GM18498 (cell line): ENCODE data around the gene PAX8.
"Not testable (repeated sequence)": the region's sequence is repeated elsewhere in the genome, so short reads cannot be mapped to it uniquely, and the experiment has no call there.

ENCODE experiments used
- ATAC-seq: cut with Tn5 transposase; IDR thresholded peaks from one replicate; pipeline ENCODE4 v1.9.1; 2021; ENCODE audit warnings: mild to moderate bottlenecking, moderate library complexity; ENCODE audit not compliant: unreplicated experiment

PAX8 gene

DNA sequence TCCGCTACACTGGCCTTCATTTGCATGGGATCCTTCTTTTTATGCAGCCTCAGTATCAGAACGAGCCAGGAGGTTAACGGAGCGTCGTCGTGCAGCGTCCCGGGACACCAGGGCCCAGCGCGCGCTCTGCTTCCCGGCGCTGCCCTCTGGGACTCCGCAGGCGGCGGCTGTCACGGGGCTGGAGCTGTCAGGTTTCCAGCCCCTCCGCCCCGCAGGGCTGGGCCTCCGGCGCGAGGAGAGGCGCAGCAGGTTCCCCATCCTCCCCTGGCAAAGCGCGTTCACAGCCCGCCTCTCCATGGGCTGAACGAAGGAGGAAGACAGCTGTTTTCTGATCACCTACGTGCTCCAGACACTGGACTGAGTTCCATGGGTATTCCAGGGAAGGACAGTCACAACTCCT lies 12.5 kb upstream of the PAX8 start:
- no peak for ATAC-seq

DNA sequence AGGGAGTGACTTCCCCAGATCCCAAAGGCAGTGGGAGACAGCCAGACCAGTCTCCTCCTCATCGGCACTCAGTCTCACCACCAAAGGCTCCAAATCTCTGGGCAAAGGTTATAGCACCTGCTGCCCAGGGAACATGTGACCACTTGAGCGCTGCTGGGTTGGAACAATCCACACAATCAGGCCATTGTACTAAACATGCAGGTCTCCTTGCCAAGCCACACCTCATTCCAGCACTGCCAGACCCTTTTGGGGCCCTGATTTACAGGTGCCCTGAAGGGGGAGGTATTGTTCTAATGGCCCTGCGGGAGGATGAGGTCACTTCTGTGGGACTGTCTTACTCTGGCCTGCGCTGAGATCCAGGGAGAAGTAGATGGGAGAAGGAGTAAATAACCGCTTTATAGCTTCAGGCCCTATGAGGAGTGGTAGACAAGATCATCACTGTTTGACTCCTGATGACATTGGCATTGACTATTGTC lies 10.0 kb upstream of the PAX8 start:
- ATAC-seq, result not testable (repeated sequence)

DNA sequence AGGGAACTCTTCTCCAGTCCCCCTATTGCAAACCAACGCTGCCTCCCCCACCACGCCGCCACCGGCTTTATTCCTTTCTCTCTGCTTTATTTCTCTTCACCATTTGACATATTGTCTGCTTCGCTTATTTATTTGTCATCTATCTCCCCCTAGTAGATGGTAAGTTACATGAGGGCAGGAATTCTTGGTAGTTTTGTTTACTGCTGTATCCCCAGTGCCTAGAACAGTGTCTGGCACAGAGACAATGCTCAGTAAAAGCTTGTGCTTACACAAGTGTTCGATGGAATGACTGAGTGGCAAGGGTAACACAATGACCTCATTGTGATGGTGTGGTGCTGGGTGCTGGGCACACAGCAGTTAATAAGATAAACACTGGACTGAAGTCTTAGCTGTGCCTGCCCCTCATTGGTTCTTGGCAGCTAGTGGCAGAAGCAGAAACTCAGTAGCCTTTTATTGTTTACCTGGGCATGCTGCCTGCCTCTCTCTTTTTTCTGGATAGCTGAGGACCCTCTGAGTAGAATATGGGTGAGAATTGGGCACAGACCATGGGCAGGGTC lies 9.5 kb upstream of the PAX8 start:
- ATAC-seq, result not testable (repeated sequence)

DNA sequence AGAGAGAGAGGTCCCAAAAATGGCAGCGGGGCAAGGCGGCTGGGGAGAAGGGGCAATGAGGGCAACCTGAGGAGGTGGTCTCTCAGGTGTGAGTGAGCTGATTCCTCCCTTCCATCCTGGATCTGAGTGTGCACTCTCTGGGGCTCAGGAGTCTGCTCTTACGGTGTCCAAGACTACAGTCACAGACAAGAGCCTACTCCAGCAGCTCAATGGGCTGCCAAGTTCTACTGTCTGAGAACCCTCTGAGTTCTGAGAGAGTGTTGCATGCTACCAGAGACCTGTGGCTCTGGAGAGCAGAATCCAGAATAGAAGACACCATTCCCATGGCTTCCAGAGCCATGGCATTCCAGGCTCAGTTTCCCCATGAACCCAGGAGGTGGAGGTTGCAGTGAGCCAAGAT lies 7.1 kb upstream of the PAX8 start:
- no peak for ATAC-seq

DNA sequence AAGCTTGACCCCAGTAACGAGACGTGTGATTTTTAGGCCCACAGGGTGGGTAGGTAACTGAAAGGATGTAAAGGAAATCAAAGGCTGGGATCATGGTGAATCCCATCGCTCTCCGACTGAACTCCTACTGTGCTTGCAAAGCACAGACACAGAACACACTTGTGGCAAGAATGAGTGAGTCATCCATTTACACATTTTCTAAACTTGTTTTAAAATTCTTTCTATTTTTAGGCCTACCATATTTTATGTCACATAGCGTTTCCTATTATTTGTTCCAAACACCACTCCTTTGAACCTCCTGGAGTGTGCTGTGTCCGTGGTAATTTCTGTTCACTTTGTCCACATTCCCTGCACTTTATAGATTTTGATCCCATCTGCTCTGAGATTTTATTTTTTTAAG lies 6.3 kb upstream of the PAX8 start:
- ATAC-seq, result not testable (repeated sequence)

DNA sequence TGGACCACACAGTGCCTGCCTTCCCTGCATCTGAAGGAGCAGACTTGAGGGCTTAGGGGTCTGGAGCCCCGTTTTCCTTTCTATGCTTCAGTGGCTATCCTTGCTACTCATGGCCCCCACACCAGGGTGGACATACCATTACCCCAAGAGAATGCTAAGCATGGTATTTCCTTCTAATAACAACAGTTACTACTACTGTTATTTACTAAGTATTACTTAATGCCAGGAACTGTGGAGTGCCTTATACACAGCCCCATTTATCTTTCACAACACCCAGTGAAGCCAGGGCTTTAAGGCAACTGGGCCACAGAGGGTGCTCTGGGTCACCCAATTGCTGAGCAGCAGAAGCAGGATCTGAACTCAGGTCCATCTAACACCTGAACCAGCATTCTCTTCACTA lies 5.8 kb upstream of the PAX8 start:
- no peak for ATAC-seq

DNA sequence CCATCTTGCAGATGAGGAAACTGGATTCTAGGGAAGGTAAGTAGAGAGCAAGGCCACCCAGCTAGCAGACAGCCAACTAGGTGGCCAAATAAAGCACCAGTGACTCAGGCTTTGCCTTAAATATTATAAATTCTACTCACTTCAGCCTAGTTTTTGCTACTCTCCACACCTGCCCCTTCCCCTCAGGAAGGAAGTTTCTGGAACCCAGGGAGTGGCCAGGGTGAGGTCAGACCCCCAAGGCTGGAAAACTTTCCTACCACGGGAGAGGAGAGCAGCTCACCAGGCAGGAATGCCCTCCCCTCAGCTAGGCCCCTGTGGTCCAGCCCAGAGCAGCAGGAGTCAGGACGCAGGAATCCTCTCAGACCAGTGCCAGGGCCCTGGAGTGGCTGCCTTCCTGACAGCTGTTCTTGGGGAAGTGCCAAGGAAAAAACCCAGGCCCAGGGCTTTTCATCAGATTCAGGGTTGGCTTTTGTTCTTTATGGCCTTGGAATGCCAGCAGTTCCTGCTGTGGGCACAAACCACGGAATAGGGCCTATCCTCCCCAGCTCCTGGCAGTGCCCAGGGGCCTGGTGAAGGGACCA lies 5.1 kb upstream of the PAX8 start:
- no peak for ATAC-seq

DNA sequence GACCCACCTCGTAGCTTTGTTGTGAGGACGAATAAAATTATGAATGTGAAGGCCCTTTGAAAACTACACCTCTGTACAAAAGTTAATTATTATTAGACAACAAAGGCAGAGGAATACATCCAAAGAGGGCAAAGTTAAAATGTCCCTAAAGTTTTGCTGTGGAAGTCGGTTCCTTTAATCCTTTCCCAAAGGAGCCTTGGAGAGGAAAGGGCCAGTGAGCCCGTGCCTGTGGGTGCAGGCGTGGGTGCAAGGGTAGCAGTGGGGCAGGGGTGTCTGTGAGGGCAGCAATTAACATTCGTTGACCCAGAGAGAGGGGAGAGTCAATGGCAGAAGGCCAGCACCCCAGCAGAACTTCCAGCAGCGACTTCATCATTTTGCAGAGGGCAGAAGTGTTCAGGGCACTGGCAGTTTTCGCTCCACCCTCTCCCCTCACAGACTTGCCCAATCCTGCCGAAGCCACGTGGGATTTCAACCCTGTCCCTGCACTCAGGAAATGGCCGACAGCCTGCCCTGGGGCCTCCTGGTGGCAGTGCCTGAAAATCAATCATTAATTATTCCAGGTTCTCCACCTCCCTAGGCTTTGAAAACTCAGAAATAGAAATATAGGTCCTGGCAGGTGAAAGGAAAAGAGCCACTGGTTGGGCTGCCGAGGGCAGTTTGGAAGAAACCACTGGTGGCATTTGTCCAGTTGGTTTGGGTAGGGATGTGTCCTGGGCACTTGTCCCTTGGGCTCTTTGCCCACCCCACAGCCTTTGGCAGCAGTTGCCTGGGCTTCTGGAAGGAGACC lies 4.2 kb upstream of the PAX8 start:
- no peak for ATAC-seq

DNA sequence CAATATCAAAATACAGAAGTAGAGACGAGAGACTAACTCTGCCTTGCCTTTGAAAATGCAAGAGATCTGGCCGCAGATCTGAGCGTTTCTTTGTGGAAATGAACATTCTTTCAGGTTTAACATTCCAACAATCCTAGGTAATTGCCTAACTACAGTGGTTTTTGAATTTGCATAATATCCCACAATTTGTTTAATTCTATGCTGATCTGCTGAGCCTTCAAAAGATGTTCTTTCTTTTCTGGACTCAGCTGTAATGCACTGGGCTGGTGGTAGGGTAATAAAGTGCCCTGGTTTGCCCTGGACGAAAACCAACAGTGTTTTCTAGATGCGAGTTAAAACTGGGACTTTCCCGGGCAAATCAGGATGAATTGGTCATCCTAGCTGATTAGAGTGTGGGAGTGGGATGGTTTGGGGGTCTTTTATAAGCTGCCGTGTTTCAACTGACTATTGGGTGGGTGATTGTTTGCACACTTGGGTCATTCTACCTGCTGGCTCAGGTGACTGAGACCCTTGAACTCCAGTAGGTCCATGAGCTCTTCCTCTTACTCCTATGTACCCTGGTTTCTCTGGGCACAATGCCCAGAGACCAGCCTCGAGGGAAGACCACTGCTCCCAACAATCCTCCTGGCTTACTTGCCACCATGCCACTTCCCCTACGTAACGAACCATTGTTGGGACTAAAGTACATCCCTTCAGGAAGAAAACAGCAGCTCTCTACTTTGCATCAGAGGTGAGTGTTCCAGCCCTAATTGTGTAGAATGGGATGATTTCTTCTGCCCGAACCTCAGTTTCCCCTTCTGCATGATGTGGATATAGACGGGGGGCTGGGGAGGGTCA lies 3.4 kb upstream of the PAX8 start:
- ATAC-seq, result no peak

DNA sequence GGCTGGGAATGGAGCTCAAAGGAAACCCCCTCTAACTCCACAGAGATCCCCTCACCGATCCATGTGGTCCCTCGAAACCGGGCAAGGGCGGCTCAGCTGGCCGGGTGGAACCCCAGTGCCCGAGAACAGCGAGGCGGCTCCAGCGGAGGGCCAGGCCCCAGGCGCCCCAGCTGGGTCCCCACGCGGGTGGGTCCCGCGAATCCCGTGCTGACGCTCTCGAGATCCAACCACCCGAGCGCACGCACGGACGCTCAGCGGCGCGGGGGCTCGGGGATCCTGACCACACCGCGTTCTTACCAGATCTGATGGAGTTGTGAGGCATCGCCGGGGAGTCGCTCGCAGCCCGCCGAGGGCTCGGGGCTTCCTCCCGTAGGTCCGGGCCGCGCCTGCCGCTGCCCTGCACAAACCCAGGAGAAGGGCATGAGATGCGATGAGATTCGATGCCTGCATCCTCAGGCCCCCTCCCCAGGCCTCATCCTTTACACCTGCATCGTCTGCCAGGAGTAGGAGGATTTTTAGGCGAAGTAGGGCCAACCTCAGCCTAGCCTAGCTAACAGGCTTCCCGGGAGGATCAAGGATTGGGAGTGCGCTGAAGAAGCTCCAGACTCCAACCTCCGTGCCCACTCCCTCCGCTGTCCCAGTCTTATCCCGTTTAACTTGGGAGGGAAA lies 514 bp downstream of the PAX8 start:
- ATAC-seq, result no peak

DNA sequence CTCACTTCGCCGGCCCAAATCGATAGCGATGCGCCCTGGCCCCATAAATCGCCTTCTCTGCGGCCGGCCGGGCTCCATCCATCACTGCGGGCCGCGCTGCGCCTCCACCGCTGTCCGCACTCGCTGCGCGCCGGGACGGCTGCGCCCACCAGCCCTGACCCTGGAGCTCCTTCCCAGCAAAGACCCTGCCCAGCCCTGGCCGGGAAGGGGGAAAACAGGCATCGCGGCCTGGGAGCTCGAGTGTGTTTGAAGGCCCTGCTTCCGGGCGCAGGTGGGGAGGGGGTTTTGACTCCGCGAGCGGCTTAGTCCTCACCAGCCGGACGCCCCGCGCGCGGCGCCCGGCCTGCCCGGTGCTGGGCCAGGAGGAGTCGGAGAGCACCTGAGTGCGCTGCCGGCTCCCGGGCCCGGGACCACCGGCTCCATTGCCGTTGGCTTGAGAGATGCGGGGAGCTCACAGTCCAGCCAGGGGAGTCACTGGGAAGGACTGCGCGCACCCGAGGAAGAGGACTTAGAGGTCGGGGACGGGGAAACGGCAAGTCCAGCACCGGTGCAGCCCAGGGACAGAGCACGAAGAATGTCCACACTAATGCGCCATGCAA lies 1.1 kb downstream of the PAX8 start:
- no peak for ATAC-seq

DNA sequence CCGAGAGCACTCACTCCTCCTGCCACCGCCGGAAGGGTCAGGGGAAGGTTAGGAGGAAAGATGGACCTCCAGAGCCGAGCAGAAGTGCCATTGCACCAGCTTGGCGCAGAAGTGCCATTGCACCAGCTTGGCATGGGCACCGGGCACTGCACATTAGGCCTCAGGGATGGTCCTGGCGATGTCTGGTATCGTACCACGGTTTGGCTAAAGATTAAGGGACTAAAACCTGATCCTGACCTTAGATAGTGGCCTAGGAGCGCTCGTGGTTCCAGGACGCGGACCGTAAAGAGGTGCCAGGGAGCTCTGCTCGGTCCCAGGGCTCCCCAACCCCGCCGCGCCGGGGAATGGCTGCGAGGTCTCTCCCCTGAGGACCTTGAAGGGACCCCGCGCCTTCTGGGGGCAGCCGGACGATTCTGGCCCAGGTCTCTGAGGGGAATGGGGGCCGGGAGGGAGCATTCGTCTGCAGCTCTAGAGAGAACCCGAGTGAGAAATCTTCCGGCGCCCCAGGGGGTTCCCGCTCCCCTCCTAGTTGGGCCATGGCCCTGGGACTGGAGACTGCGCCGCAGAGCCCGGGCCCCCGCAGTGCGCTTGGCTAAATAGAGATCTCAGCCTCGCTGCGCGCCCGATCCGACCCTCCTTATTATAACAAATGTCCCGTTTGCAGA lies 1.8 kb downstream of the PAX8 start:
- ATAC-seq, result no peak

DNA sequence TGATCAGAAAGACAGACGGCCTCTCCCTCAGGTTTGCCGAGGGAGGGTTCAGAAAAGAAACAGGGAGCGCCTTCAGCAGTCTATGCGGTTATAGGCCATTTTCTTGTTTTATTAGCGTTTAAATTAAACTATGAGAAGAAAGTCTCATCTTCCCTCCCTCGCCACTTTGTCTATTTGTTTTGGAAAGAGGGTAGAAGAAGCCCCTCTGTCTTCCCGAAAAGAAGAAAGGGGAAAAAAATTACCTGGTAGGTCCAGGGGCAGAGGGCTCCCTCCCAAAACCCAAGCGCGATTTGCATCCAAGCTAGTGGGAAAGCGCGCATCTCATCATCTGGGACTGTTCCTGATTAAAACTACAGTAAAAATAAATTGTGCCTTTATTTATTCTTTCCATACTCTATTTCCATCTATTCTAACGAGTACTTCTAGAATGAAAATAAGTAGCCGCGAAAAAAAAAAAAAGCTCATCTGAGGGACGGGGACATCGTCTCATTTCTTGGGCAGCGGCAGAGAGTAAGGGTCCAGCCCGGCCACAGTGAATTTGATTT lies 2.4 kb downstream of the PAX8 start:
- ATAC-seq, result no peak

DNA sequence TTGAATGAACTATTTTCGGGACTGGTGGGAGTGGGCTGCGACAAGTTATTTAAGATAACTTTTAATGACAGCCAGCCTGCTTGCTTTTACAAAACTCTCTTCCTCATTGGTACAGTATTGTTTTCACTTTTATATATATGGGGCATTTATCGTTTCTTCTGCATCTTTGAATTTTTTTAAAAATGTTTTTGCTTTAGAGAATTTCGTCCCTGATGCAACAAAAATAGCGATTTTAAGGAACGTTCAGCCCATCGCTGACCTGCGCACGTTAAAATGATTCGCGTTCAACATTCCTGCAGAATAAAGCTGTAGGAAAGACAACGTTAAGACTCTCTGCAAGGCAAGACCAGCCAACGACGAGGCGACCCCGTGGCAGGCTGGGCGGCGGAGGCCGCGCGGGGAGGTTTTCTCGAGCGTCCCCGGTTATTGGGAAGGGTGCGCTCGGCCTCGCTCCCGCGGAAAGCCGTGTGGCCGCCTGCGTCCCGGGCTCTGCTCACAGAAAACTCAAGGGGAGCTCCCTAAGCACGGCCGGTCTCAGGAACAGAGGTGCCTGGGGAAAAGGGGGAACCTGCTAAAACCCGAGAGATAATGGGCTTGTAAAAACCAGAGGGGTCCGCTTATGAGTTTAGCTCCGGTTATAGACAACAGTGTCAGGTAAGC lies 3.0 kb downstream of the PAX8 start:
- no peak for ATAC-seq

DNA sequence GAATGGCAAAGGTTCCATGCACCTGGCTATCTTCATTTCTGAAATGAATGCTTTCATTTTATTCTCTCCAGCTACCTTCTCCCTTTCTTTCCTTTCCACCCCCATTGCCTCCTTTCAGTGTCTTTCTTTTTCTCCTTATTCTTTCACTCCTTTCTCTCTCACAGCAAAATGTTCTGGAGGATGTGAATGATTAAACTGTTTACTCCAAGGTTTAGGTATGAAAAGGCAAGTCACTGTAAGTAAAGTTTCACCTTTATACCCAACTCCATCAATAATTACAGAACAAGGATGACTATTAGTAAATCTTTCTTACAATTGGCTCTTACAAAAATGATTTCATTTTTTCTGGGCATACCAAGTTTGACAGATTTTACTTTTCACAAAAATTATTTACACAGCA lies 4.3 kb downstream of the PAX8 start:
- ATAC-seq, result no peak

DNA sequence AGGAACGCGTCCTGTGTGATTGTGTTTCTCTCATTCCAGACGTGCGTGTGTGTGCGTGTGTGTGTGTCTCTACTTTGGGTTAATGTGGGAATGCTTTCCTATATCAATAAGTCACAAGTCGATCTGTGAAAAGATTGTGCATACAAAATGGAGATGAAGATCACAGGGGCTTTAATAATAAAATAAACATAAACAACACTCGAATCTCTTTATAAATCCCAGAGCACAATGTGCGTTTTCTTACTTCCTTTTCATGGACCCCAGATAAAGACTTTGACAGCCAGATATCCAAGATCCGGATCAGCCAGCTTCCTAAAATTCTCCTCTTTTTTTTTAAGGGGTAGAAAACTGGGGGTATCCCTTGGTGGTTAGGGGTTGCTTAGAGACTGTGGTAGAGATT lies 4.7 kb downstream of the PAX8 start:
- no peak for ATAC-seq

DNA sequence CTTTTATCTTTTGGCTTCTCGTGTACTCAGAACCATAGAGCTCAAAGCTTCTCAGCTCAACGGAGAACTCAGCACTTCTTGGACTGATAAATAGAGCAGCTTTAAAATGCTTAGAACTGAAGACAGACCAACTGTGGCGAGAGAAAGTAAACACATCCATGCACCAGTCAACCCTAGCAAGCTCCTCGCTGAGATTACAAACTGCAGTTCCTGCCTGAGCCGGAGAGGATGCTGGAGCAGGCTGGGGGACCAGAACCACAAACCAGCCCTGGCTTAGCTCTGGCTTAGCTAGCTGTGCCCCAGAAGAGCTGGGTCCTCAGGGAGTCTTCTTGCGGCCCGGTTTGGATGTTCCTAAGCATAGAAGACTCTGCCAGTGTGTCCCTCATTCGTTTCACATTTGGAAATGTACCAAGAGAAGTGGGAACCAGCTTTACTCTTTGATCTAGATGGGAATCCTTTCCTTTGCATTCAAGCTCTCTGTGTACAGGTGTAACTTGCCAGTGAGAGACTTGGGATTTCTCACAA lies 5.6 kb downstream of the PAX8 start:
- peak; percentile 58 for ATAC-seq

DNA sequence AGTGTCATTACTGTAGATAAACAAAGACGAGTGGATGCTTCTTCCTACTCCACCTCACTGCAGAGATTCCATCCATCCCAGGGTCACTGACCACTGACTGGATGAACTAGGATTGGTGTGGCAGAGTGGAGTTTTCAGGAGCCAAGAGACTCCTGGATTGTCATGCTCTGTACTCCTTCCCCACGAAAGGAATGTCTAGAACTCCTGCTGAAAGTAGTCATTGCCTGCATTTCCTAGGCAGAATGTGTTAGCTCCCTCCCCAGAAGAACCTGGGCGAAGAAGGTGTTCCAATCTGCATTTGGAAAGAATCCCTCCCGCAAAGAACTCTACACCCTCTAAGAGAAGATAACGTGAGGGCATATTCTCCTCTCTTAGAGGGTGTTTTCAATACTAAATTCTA lies 6.2 kb downstream of the PAX8 start:
- no peak for ATAC-seq
